AML-193 (cell line): ENCODE measurements around the gene ATP10D.

Source experiments
- DNase-seq, 2 experiments: peaks; one replicate each; lab custom pipeline; 2025; lab: John Stamatoyannopoulos, UW

Gene ATP10D

DNA sequence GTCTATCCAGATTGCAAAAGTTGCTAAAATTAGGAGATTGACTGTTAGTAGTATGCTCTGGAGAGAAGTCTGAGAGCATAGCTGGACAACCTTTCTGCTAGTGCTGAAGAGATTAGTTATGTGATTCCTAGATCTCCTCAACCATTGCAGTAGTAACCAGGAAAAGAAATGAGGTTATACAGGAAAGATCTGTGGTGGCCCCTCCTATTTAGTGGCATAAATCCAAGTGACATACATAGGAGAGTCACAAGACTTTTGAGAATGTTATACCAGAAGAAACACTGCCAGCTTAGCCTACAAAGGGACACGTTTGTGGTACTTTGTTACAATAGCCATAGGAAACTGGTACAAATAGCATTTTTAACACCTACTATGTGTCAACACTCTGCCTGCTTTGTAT lies 105.2 kb downstream of the ATP10D start:
- DNase-seq, result no peak

DNA sequence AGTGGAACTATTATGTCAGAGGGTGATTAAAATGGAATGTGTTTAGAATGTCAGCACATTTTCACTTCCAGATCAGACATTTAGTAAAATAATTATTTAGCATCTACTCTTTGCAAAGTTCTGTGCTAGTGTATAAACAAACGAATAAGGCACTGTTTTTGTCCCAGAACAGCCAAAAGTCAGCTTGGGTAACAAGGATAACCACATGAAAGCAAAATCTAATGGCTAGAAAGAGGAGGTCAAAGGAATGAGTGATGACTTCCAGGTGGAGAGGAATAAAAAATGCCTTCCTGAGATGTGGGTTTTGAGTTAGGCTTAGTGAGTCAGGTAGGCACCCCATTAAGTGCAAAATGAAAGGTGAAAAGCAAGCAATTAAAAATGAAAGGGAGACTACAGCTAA lies 112.6 kb downstream of the ATP10D start:
- no peak for DNase-seq

DNA sequence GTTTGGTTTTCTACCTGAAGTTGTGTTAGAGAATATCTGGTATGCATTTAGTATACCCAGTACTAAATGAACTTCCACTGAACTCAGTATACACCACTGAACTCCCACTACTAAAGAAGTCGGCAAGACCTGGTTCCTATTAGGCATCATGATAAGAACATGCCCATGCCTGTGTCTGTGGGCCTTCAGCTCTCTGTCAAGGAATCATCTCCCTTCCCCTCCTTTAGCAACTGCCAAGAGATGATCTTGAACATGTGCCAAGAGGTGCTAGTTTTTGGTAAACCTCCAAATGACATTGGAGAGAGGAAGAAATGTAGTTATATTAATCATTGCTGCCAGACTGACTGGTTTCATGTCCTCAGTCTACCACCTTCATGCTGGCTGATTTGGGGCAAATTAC lies 113.2 kb downstream of the ATP10D start:
- no peak for DNase-seq

DNA sequence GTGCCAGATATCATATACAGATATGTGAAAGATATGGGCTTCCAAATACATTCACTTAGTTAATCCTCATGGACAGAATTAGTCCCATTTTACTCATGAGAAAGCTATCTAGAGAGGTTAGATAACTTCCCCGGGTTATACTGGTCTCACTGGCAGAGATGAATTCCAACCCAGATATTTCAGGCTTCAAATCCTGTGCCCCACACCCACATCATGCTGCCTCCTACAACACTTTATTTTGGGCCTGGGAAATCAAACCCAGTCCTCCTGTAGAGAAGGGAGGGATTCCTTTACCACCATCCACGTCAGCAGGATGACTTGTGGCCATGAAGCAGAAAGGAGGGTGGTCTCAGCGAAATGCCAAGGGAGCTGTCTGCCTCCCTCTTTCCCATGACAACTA lies 113.8 kb downstream of the ATP10D start:
- no peak for DNase-seq

DNA sequence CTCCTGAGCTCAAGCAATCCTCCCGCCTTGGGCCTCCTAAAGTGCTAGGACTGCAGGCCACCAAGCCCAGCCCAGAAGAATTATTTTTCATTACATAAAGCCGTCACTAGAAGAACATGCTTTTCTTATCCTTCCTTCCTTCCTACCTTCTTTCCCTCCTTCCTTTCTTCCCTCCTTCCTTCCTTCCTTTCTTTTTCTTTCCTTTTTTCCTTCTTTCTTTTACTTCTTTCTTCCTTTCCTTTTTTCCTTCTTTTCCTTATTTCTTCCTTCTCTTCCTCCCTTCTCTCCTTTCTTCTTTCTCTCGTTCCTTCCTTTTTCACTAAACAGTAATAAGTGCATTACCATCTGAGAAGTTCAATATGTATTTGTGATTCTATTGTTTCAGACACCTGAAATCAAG lies 121.4 kb downstream of the ATP10D start:
- DNase-seq, result no peak

DNA sequence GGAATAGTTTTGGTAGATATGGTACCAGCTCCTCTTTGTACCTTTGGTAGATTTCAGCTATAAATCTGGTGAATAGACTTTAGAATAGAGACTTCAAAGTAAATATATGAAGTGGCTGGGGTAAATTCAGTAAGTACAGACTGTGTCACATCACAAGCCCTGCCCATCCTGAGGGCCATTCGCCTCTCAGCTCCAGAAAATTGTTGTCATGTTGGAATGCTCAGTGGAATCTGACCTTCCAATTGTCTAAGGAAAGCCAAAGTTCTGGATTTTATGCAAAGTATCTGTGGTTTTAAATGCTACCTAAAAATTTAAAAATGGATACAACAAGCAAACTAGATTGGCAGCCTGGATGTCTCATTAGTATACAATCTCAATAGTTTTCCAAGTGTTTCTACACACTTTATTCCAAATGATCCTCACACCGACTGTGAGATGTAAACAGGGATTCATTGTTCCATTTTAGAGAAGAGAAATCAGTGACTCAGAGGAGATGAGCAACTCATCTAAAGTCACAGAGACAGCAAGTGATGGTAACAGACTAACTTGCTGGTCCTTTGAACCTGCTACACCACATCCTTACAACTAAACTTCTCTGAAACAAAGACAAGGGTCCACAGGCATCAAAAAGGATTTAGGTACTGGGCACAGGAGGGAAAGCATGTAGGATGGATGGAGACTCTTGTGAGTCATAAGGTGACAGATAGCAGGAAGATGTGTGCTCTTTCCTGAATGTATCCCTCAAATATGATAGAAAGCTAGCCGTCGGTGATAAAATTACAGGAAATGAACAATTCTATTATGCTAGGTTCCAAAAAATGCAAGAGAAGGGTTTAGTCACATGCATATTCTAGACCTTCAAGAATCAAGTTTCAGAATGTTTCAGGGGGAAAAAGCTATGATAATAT lies 127.3 kb downstream of the ATP10D start:
- DNase-seq, result no peak

DNA sequence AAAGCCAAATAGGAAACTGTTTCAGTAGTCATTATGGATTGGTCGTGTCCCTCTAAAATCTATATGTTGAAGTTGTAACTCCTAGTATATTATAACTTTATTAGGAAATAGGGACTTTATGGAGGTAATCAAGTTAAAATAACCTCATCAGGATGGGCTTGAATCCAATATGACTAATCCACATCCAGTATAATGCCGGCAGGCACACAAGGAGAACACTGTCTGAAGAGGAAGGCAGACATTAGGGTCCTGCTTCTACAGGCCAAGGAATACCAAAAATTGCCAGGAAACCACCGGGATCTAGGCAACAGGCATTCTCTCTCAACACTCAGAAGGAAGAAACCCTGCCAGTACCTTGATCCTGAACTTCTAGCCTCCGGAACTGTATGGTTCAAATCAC lies 130.3 kb downstream of the ATP10D start:
- no peak for DNase-seq

DNA sequence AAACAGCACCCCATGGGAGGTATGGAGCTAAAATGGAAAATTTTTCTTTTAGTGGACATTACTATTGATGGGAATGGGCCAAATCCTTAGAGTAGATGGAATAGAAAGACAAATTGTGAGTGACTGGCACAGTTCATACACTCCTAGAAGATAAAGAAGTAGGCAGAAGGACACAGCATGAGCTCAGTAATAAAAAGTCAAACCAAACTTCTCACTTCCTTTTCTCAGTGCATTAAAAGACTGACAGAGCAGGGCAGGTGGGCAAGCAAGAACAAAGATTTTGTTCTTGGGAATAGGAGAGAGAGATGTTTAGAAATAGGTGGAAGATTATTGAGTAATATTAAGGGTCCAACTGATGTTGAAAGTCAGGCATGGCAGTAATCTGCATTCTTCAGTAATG lies 132.5 kb downstream of the ATP10D start:
- no peak for DNase-seq

DNA sequence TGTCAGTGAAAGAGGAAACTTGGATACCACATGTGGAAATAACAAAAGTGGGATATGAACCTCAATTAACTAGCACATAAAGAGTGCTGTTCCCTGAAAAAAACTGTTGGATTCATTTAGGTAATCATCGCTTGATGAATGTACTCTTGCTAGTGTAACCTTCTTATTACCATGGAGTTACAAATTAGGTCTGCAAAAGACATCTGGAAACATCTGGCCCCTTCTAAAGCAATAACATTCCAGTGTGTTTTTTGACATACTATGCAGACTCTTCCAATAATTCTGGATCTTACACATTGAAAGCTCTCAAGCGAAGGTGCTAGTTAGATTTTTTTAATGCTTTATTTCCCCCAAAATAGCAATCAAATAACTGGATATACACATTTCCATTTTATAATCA lies 134.6 kb downstream of the ATP10D start:
- no peak for DNase-seq

DNA sequence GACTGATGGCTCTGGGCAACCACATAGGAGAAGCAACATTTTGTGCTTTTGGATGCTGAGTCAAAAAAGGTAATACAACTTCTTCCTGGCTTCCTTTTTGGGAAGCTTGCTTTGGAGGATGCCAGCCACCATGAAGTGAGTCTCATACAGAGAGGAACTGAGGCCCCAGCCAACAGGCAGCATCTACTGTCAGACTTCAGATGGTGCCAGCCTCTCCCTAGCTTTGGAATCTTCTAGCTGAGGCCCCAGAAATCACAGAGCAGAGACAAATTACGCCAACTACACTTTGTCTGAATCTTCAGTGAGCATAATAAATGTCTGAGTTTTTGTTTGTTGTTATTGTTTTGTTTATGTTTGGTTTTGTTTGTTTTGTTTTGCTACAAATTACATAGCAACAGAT lies 136.1 kb downstream of the ATP10D start:
- DNase-seq, result no peak

DNA sequence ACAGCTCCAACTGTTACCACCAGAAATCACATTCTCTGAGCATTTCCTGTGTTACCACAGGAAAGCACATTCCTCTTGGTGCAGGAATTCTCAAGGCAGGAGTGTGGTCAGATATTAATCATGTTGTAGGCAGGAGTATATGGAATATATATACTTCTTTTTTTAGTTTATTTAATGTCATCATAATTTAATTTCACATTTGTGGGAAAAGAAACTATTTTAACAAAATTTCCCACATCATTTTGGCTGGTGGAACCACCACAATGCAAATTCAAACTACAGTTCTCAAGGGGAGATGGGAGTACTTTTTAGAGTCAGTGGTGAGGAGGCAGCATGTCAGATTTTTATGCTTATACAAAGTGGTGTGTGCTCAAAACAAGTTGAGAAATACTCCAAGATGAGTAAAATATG lies 139.0 kb downstream of the ATP10D start:
- DNase-seq, result no peak

DNA sequence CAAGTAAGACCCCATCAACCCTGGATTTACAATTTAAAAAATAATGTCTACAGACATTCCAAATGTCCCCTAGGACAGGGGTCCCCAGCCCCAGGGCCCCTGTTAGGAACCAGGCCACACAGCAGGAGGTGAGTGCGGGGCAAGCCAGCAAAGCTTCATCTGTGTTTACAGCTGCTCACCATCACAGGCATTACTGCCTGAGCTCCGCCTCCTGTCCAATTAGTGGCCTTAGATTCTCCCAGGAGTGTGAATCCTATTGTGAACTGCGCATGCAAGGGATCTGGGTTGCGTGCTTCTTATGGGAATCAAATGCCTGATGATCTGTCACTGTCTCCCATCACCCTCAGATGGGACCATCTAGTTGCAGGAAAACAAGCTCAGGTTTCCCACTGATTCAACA lies 146.1 kb downstream of the ATP10D start:
- DNase-seq, result no peak

DNA sequence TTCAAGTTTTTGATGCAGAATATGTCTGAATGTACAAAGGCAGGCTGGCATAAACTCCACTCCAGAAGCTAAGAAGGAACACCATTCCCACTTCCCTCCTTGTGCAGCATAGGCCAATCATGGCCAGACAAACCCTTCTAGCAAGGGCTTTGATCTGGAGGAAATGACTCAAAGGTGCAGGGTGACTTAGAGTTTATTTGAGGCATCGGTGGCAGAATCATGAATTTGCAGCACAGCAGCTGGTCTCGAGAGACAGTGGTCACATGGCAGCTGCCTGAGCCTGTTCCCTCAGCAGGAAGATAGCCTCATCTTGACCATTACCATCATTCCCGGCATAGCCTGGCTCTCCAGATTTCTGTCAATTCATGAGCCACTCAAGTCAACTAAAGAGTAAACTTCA lies 154.5 kb downstream of the ATP10D start:
- DNase-seq, result no peak

DNA sequence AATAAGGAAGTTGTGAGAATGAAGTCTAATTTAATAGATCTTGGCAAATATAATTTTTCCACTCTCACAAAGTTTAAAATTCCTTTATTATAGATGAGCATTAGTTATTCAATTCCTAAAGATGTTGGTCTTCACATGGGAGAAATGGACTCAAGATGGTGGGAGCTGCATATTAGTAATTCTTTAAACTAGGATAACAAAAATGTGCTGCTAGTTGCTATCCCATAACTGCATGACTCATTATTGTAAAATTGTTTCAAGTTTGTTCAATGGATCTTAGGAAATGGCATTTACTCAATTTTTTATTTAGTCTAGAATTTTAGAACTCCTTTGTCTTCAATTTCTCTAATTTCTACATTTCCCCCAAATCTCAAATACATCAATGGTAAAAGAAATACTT lies 155.8 kb downstream of the ATP10D start:
- DNase-seq, result no peak

DNA sequence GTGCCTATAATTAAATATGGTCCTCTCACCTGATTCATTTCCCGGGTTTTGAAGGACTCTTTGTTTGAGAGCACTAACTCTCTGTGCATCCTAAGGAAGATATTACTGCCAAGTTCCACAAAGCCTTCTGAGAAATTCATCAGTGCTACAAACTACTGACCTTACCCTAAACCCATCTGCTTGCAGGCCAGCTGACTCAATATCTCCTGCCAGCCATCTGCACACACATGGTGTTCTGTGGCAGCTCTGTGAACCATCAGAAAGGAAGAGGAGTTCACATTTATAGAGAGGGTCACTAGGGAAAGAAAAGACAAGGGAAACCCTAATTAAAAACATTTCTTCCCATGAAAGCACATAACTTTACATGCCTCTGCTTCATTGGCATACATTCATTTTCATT lies 156.7 kb downstream of the ATP10D start:
- no peak for DNase-seq

DNA sequence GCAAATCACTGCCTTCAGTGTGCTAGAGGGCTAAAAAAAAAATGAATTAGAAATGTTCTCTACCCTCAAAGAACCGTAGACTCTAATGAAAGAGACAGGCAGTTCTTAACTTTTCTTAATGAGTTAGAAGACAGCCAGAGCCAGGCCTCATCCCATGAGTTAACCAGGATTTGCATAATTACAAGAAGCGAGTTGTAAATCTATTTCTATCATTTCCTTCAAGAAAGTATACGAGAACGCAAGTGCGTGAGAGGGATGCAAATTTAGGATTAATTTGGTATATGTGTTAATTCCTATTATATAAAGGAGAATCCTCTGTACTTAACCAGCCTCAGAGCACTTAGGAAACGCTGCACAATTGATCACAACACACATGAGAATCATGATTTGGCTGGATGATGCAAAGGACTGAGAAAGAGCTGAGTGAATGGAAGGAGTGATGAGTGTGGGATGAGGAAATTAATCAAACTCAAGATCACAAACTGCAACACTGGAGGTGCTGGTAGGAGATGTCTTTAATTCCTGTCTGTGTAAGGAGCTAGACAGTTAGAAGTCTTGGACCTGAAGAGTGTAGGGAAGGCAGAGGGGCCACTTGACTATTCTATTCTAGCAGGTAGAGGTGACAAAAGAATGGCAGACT lies 157.2 kb downstream of the ATP10D start:
- DNase-seq, result no peak
